ENCODE results near the gene HDAC4. TPM values are rescaled to one million over a fixed set of nuclear protein-coding genes. Genes with fewer than 3 reads are reported as not detected.

HDAC4 gene
- total and polyA plus RNA-seq, 2 of the 4 experiments (the other 2 are of a cell fraction) = 4.1 to 7.2 TPM

- Histone ChIP-seq H2AFZ (replicated peaks; ENCODE audit: low read length, poor library complexity) (no peak overlapping the region), H2AK5ac (ENCODE audit: low read depth, low read length) (no peak overlapping the region), H2BK120ac (ENCODE audit: low read depth, low read length) (no peak overlapping the region), H3K9ac (ENCODE audit: low read depth, low read length) (no peak overlapping the region), H2BK5ac (ENCODE audit: low read depth, low read length, poor library complexity, severe bottlenecking) (no peak overlapping the region), H3K9me3 (ENCODE audit: control insufficient read depth, insufficient read depth, low read length) (no peaks in the 10 kb centered on the region), H3K4me2 (ENCODE audit: low read depth, low read length) (no peak overlapping the region), H3K23ac (ENCODE audit: low read depth, low read length) (no peak overlapping the region), H3K27me3 (ENCODE audit: control insufficient read depth, insufficient read depth, low read length) (no peaks in the 10 kb centered on the region), H3K79me1 (ENCODE audit: low read depth in 1 of 2, low read length in 2 of 2) (peaks cover 37 to 82% of the 10 kb centered on the region in 2 experiments), H4K8ac (ENCODE audit: low read depth in 2 of 2, low read length in 2 of 2) (no peak overlapping the region), H2BK20ac (ENCODE audit: low read depth, low read length) (no peak overlapping the region), H3K36me3 (ENCODE audit: control insufficient read depth, insufficient read depth, low read length) (peaks cover 25% of the 10 kb centered on the region), H4K5ac (ENCODE audit: low read depth, low read length) (no peak overlapping the region), H3K4me3 (ENCODE audit: insufficient read depth, low read depth, low read length) (no peak overlapping the region), H4K91ac (ENCODE audit: insufficient read depth, low read depth, low read length) (no peak overlapping the region), H3K27ac (ENCODE audit: insufficient read depth, low read length) (no peak overlapping the region), H3K4ac (ENCODE audit: low read depth, low read length) (no peak overlapping the region), H2AK9ac (replicated peaks; ENCODE audit: low read depth, low read length, poor library complexity) (no peak overlapping the region), H3K14ac (replicated peaks; ENCODE audit: low read depth, low read length) (no peak overlapping the region), H3K4me1 (ENCODE audit: control insufficient read depth, insufficient read depth, low read length) (no peaks in the 10 kb centered on the region; the same call in 1 of the 2 replicates), H2BK15ac (ENCODE audit: low read depth, low read length) (no peak overlapping the region), H3K9me1 (ENCODE audit: insufficient read depth, low read length) (peaks cover 14% of the 10 kb centered on the region; the same call in 1 of the 2 replicates), H3K56ac (ENCODE audit: extremely low read depth, insufficient read depth, low read length) (no peak overlapping the region), H4K20me1 (ENCODE audit: insufficient read depth, low read length) (peaks cover 54% of the 10 kb centered on the region), H3K18ac (ENCODE audit: low read depth, low read length) (no peak overlapping the region)
- ChIA-PET POLR2A (ENCODE audit: unreplicated experiment) (no interaction called here), CTCF (no interaction called here)
- ATAC-seq (ENCODE audit: low read depth) (no peak), DNase-seq (no peak)
- dilution Hi-C loops (cut with HindIII; ENCODE audit: low sequenced_read_pairs, unreplicated experiment) (no loop called here), in situ Hi-C loops (cut with MboI; ENCODE audit: low sequenced_read_pairs) (no loop called here), intact Hi-C loops (cut with micrococcal nuclease) (no loop called here)
- no TSS peak for BruUV-seq (replicated peaks)
- TF ChIP-seq POLR2A (IDR thresholded peaks at IDR 0.05; ENCODE audit: low read depth, low read length) (no peak), RAD21 (IDR thresholded peaks at IDR 0.05; ENCODE audit: low read length) (no peak), CEBPB (IDR thresholded peaks at IDR 0.05; ENCODE audit: low read depth, low read length) (no peak), MAFK (IDR thresholded peaks at IDR 0.05; ENCODE audit: low read depth, low read length) (no peak), CTCF (conservative IDR thresholded peaks at IDR 0.05; ENCODE audit: low read depth, low read length) (no peak), FOS (IDR thresholded peaks at IDR 0.05; ENCODE audit: low read depth, low read length) (no peak), CHD1 (IDR thresholded peaks at IDR 0.05; ENCODE audit: low read depth, low read length) (no peak)
- WGBS, 2 experiments (ENCODE audit: extremely low coverage in 2 of 2, insufficient read length in 1 of 2) = no CpG with 5 or more reads among the region's 6 CpGs
Measured at GRCh38 chr2:239382384-239382880, 18.4 kb downstream of the HDAC4 start.

Data from IMR-90 (cell line).